Panc1 (cell line): ENCODE measurements around the gene INSYN2A. TPM values are rescaled to one million over a fixed set of nuclear protein-coding genes. Genes with fewer than 3 reads are reported as not detected.

Experiments
- ATAC-seq: fragments of 200-7000 bp; cut with Tn5 transposase; 2 replicates; pipeline ENCODE4 v1.9.1; 2020; ENCODE audit warnings: mild to moderate bottlenecking, moderate library complexity
- BruUV-seq: library from RNA; stranded (reverse); fragments of 400-500 nt; replicated peaks from 2 replicates; lab custom pipeline; 2021; lab: Mats Ljungman, UMichigan
- CTCF ChIA-PET: fragments of 300-600 bp; sonication (Branson Sonifier 250); formaldehyde crosslinking; loops from one replicate; lab custom pipeline; 2022; ENCODE audit warnings: antibody characterized with exemption; lab: Charles Lee
- POLR2A ChIA-PET: fragments of 300-600 bp; sonication (Branson Sonifier 250); formaldehyde crosslinking; loops from one replicate; lab custom pipeline; 2022; ENCODE audit warnings: antibody characterized with exemption; lab: Charles Lee
- DNase-seq: peaks from one replicate; pipeline ENCODE4 v3.0.0-alpha.2; 2010; ENCODE audit warnings: low read depth, low spot score
- H3K27ac ChIP-seq: 2 replicates; pipeline ENCODE4 v1.5.1; 2011; ENCODE audit warnings: mild to moderate bottlenecking, low read length, inconsistent platforms
- H3K27me3 ChIP-seq: fragments of 200-500 bp; sonication (Bioruptor generic); 2 replicates; pipeline ENCODE4 v1.6.0; 2014; ENCODE audit warnings: low read length, inconsistent platforms; ENCODE audit not compliant: control insufficient read depth, insufficient read depth
- H3K36me3 ChIP-seq: fragments of 200-500 bp; sonication (Bioruptor generic); 2 replicates; pipeline ENCODE4 v1.5.1; 2014; ENCODE audit warnings: inconsistent platforms, mild to moderate bottlenecking, low read length, moderate library complexity; ENCODE audit not compliant: control insufficient read depth, insufficient read depth
- H3K4me1 ChIP-seq: 2 replicates; pipeline ENCODE4 v1.5.1; 2011; ENCODE audit warnings: inconsistent platforms, mild to moderate bottlenecking, low read length, moderate library complexity; ENCODE audit not compliant: control insufficient read depth, insufficient read depth
- H3K4me3 ChIP-seq, 2 experiments: 2 replicates each; pipeline ENCODE4 v1.5.1; 2011 to 2012; ENCODE audit warnings: low read depth in 2 of 2, low read length in 2 of 2, mild to moderate bottlenecking in 2 of 2, inconsistent platforms in 1 of 2, moderate library complexity in 1 of 2
- H3K9me3 ChIP-seq: fragments of 200-500 bp; sonication (Bioruptor generic); 2 replicates; pipeline ENCODE4 v1.5.1; 2014; ENCODE audit warnings: low read depth, mild to moderate bottlenecking, inconsistent platforms, low read length, moderate library complexity; ENCODE audit not compliant: control insufficient read depth, insufficient read depth
- CTCF ChIP-seq: fragments of 450-650 bp; IDR thresholded peaks from 2 replicates; pipeline ENCODE4 v1.5.1; 2017; ENCODE audit warnings: mild to moderate bottlenecking
- POLR2AphosphoS5 ChIP-seq: IDR thresholded peaks from 2 replicates; pipeline ENCODE4 v1.6.1; 2012; ENCODE audit warnings: mild to moderate bottlenecking, low read depth, low read length, moderate library complexity
- REST ChIP-seq, 2 experiments: IDR thresholded peaks; 2 replicates each; pipeline ENCODE4 v1.6.1; 2011 to 2012; ENCODE audit warnings: low read depth in 2 of 2, control low read depth in 1 of 2, low read length in 1 of 2, mild to moderate bottlenecking in 1 of 2, moderate library complexity in 1 of 2; ENCODE audit not compliant: insufficient read depth in 1 of 2
- SIN3A ChIP-seq: IDR thresholded peaks from 2 replicates; pipeline ENCODE4 v1.6.1; 2012; ENCODE audit warnings: low read depth, mild to moderate bottlenecking, low read length, moderate library complexity, borderline replicate concordance; ENCODE audit not compliant: insufficient read depth
- TCF7L2 ChIP-seq: IDR thresholded peaks from 2 replicates; pipeline ENCODE4 v1.6.1; 2011; ENCODE audit warnings: mild to moderate bottlenecking, low read depth, low read length, inconsistent platforms
- in situ Hi-C: cut with HindIII; loops from 2 replicates; pipeline ENCODE4 v1.10.0; 2016; ENCODE audit warnings: low sequenced_read_pairs, low pct_unique_long_range_greater_than_20kb
- intact Hi-C: fragments of 100-400 bp; cut with micrococcal nuclease; formaldehyde crosslinking; loops from one replicate; pipeline ENCODE4 v1.10.0; 2022; ENCODE audit not compliant: unreplicated experiment
- total RNA-seq: library from RNA; stranded (reverse); gene quantifications from one replicate; pipeline ENCODE4 v1.2.1, GENCODE V29; 2021; ENCODE audit not compliant: unreplicated experiment

INSYN2A gene
- total RNA-seq, 1 experiment from 2014 or later = not detected

- in situ Hi-C loops = no loop called here
- Histone ChIP-seq H3K27me3 (no peaks in the 10 kb centered on the region), H3K36me3 (no peaks in the 10 kb centered on the region), H3K4me3 (no peak overlapping the region), H3K4me1 (no peaks in the 10 kb centered on the region), H3K27ac (no peak overlapping the region), H3K9me3 (no peaks in the 10 kb centered on the region)
- CTCF ChIA-PET = no interaction called here
- TF ChIP-seq TCF7L2 = no peak
- no peak for TF ChIP-seq CTCF
- no peak for TF ChIP-seq POLR2AphosphoS5
- no peak for TF ChIP-seq SIN3A
- no peak for TF ChIP-seq REST (IDR thresholded peaks at IDR 0.05; ENCODE audit: insufficient read depth in 1 of 2, low read depth in 2 of 2, low read length in 1 of 2)
- ATAC-seq (no peak), DNase-seq (no peak)
- intact Hi-C loops = no loop called here
- POLR2A ChIA-PET = no interaction called here
- BruUV-seq = no TSS peak
Measured at GRCh38 chr10:127179612-127180250, 16.7 kb downstream of the INSYN2A start.

- DNase-seq = no peak
- no TSS peak for BruUV-seq
- intact Hi-C loops = no loop called here
- no peaks in the 10 kb centered on the region for H3K9me3 ChIP-seq
- CTCF ChIA-PET = no interaction called here
- no peak for TF ChIP-seq POLR2AphosphoS5
- no peak for TF ChIP-seq CTCF
- TF ChIP-seq REST (IDR thresholded peaks at IDR 0.05; ENCODE audit: insufficient read depth in 1 of 2, low read depth in 2 of 2, low read length in 1 of 2) = no peak
- no peak for TF ChIP-seq SIN3A
- no peak for TF ChIP-seq TCF7L2
- H3K36me3 ChIP-seq = no peaks in the 10 kb centered on the region
- in situ Hi-C loops = no loop called here
- no peaks in the 10 kb centered on the region for H3K27me3 ChIP-seq
- H3K27ac ChIP-seq = no peak overlapping the region
- POLR2A ChIA-PET = no interaction called here
- no peak for ATAC-seq
- H3K4me1 ChIP-seq = no peaks in the 10 kb centered on the region
- H3K4me3 ChIP-seq = no peak overlapping the region
Measured at GRCh38 chr10:127176649-127177048, 19.7 kb downstream of the INSYN2A start.
